Lower lobe of right lung (tissue), 2 donors: ENCODE measurements around the gene GDF11. TPM values are rescaled to one million over a fixed set of nuclear protein-coding genes. Genes with fewer than 3 reads are reported as not detected.

Experiments
- ATAC-seq, 2 donors: fragments of 200-7000 bp; cut with Tn5 transposase; one replicate each; pipeline ENCODE4 v1.9.1; 2020 to 2022; ENCODE audit warnings: mild to moderate bottlenecking in 2 of 2, moderate library complexity in 2 of 2
- DNase-seq: peaks from one replicate; pipeline ENCODE4 v3.0.0-alpha.2; 2020
- H3K27ac ChIP-seq: fragments of 200-600 bp; one replicate; pipeline ENCODE4 v1.8.0; 2022
- H3K27me3 ChIP-seq: fragments of 200-600 bp; one replicate; pipeline ENCODE4 v1.8.0; 2022; ENCODE audit warnings: low read depth
- H3K36me3 ChIP-seq: fragments of 200-600 bp; one replicate; pipeline ENCODE4 v1.8.0; 2022; ENCODE audit warnings: mild to moderate bottlenecking
- H3K4me1 ChIP-seq: fragments of 200-600 bp; one replicate; pipeline ENCODE4 v1.8.0; 2022
- H3K4me3 ChIP-seq: fragments of 200-600 bp; one replicate; pipeline ENCODE4 v1.8.0; 2022; ENCODE audit warnings: mild to moderate bottlenecking
- H3K9me3 ChIP-seq: fragments of 200-600 bp; one replicate; pipeline ENCODE4 v1.8.0; 2022
- intact Hi-C: fragments of 100-400 bp; cut with DNase I; formaldehyde crosslinking; loops from one replicate; pipeline ENCODE4 v1.11.0; 2022
- total RNA-seq: library from RNA; stranded (reverse); fragmentation: NEBNext Ultra II Directional; extraction: Animal tissue kit (Norgen Biotek cat#: 25700); gene quantifications from one replicate; pipeline ENCODE4 v1.2.1, GENCODE V29; 2021
- TF ChIP-seq, protein P1 (sequence below): fragments of 200-600 bp; IDR thresholded peaks from one replicate; pipeline ENCODE4 v1.8.0; 2022; ENCODE audit warnings: antibody characterized with exemption, mild to moderate bottlenecking
- donor health status: DM: no; HTN: yes; CAD: no; lungs with severe emphysema.

Gene GDF11
- total RNA-seq, 1 donor from 2014 or later = 3.8 TPM

DNA sequence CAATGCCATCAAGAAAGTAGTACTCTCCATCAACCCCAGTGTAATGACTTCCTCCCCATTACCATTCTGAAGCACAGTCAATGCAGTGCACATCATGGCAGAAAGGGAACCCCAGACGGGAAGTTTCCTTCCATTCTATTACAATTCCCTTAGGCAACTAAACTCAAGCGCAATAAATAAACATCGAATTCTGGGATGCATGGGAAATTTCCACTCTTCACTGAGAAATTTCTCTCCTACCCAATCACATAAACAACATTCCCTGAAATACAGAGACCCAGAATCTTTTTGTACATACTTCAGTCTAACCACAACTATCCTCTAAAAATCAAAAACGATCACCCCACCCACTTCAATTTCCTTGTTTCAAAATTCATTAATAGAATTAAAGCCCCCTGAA lies 54.6 kb downstream of the GDF11 start:
- no peak for ATAC-seq
- H3K4me1 ChIP-seq = no peaks in the 10 kb centered on the region
- H3K27me3 ChIP-seq = no peaks in the 10 kb centered on the region
- H3K4me3 ChIP-seq = no peak overlapping the region
- intact Hi-C loops = no loop called here
- no peak overlapping the region for H3K27ac ChIP-seq
- H3K36me3 ChIP-seq = peaks cover 89% of the 10 kb centered on the region
- TF ChIP-seq, protein P1, sequence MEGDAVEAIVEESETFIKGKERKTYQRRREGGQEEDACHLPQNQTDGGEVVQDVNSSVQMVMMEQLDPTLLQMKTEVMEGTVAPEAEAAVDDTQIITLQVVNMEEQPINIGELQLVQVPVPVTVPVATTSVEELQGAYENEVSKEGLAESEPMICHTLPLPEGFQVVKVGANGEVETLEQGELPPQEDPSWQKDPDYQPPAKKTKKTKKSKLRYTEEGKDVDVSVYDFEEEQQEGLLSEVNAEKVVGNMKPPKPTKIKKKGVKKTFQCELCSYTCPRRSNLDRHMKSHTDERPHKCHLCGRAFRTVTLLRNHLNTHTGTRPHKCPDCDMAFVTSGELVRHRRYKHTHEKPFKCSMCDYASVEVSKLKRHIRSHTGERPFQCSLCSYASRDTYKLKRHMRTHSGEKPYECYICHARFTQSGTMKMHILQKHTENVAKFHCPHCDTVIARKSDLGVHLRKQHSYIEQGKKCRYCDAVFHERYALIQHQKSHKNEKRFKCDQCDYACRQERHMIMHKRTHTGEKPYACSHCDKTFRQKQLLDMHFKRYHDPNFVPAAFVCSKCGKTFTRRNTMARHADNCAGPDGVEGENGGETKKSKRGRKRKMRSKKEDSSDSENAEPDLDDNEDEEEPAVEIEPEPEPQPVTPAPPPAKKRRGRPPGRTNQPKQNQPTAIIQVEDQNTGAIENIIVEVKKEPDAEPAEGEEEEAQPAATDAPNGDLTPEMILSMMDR = no peak
- no peaks in the 10 kb centered on the region for H3K9me3 ChIP-seq
- no peak for DNase-seq

Other genes starting within 250 kb of the GDF11 start
- gene OR6C4, start 193.5 kb upstream of the GDF11 start, total RNA-seq = not detected
- not detected for gene OR2AP1, start 170.7 kb upstream of the GDF11 start, total RNA-seq
- gene OR10P1, start 106.2 kb upstream of the GDF11 start, total RNA-seq = not detected
- gene ITGA7, start 35.2 kb upstream of the GDF11 start, total RNA-seq = 17.5 TPM
- gene BLOC1S1, start 27.1 kb upstream of the GDF11 start, total RNA-seq = 134 TPM
- 11.1 TPM for gene RDH5, start 22.7 kb upstream of the GDF11 start, total RNA-seq
- 1,142 TPM for gene CD63, start 14.1 kb upstream of the GDF11 start, total RNA-seq
- gene SARNP, start 74.6 kb downstream of the GDF11 start, total RNA-seq = 40.1 TPM
- 49.6 TPM for gene ORMDL2, start 74.9 kb downstream of the GDF11 start, total RNA-seq
- gene DNAJC14, start 86.5 kb downstream of the GDF11 start, total RNA-seq = 35.7 TPM
- 35.2 TPM for gene MMP19, start 99.8 kb downstream of the GDF11 start, total RNA-seq
- 28.9 TPM for gene PYM1, start 184.8 kb downstream of the GDF11 start, total RNA-seq
- 35.3 TPM for gene DGKA, start 188.0 kb downstream of the GDF11 start, total RNA-seq
- 1.2 TPM for gene PMEL, start 222.9 kb downstream of the GDF11 start, total RNA-seq
- 22.2 TPM for gene CDK2, start 223.7 kb downstream of the GDF11 start, total RNA-seq
- 138 TPM for gene RAB5B, start 231.0 kb downstream of the GDF11 start, total RNA-seq